HG03442 (cell line): ENCODE results near the gene NUDT16.
"Not testable (repeated sequence)": the region's sequence is repeated elsewhere in the genome, so short reads cannot be mapped to it uniquely, and the experiment has no call there.

Source experiments
- ATAC-seq: cut with Tn5 transposase; IDR thresholded peaks from one replicate; pipeline ENCODE4 v1.9.1; 2021; ENCODE audit warnings: mild to moderate bottlenecking, moderate library complexity; ENCODE audit not compliant: unreplicated experiment

The NUDT16 gene

GRCh38 chr3:131381445-131382291, at the start of gene NUDT16:
TSS of gene NUDT16 (plus strand) at chr3:131381774. CDS start at chr3:131381805, 31 bp downstream.
- peak; percentile 98 for ATAC-seq

- ATAC-seq: no peak
Observed at GRCh38 chr3:131338948-131339640, 42.5 kb upstream of the NUDT16 start.

DNA sequence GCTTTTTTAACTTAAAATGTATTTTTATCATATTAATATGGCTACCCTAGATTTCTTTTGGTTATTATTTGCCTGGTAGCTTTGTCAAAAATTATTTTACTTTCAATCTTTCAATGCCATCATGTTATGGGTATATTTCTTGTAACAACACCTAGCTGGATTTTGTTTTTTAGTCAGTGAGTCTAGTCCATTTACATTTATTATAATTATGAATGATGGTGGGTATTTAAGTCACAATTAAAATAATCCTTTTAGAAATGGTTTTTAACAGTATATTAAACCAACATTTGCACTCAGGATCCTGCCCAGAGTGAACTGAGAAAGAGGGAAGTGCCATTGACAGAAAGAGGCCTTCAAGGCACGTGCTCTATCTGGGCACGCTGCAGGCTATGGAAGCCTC, 39.8 kb upstream of the NUDT16 start:
- no peak for ATAC-seq

DNA sequence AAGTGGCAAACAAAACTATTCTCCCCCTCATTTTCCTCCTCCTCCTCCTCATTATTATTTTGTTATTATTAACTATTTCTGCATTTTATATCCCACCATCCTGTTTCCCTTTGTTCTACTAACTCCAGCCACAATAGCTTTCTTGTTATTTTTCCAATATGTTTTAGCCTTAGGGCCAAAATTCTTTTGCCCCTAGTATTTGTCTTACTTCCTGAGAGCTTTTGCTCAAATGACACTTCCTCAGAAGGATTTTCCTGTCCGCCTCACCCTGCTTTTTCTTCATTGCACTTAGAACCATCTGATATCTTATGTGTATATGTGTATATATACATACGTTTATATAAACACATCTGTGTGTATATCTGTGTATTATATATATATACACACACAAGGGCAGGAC, 32.7 kb upstream of the NUDT16 start:
- ATAC-seq: no peak

GRCh38 chr3:131349454-131349853, 32.1 kb upstream of the NUDT16 start:
- ATAC-seq: no peak

DNA sequence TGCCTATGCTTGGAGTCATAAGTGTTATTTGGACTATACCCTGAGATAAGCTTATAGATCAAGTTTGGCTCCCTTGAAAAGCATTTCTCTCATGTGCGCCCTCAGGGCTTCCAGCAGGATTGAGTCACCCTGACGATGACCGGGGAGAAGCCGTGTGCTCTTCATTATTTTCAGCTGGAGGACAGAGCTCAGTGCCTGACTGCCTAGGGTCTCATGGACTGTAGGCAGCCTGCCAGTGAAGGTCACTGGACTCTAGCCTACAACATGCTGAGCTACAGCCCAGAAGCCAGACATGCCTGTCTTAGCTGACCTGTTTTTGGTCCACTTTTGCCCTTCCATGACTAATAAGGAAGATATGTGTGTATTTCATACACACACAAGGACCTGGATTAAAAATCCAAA, 31.6 kb upstream of the NUDT16 start:
- no peak for ATAC-seq

GRCh38 chr3:131350506-131350905, 31.1 kb upstream of the NUDT16 start:
- no peak for ATAC-seq

DNA sequence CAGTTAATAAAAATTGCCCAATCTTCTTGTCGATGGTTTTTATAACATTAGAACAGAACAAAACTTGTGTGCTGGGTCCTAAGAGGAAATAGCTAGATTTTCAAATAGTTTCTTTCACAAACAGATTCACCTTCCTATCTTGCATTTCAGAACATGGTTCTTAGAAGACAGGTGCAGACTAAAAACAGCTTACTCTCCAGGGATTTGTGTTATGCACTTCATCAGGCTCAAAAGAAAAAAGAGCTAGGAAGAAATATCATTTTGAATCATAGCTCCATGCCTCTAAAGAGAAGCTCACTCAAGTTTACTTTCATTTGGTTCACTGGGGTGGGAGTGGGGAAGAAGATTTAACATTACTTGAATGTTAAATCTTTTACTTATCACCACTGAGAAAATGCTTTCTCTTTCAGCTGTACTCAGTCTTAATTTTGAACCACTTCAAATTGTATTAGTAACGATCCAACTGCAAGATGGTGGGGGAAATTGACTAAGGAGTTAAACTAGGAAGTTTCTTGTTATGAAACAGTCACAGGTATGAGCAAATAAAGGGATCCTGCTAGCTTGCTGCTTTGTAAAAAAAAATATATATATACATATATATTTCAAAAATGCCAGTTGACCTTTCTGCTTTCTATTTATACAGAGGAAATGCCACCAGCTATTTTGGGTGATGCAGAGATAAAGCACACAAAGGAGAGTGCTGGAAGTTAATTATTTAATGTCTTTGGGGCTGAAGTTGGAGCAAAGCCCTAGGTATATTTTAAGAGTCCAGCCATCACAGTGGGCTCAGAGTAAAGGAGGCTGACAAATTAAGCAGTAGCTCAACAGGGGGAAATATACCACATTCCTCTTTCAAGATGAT, 28.3 kb upstream of the NUDT16 start:
- no peak for ATAC-seq

- ATAC-seq: no peak
Observed at GRCh38 chr3:131353986-131354385, 27.6 kb upstream of the NUDT16 start.

DNA sequence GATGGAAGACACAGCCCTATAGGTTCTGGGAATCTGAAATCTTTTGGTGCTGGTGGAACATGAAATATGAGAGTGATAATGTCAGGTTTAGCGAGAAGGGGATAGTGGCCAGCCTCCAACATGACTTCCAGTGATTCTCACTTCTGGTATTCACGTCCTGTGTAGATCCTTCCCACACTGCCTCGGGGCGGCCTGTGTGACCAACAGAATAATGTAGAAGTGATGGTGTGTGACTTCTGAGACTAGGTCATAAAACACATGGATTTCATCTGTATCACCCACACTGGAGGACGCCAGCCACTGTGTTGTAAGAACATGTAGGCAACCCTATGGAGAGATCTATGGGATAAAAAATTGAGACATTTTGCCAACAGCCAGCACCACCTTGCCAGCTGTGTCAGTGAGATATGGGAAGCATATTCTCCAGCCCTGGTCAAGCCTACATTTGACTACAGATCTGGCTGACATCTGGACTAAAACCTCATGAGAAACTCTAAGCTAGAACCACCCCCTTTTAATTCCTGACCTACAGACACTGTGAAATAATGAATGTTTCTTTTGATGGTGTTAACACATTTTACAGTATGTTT, 25.5 kb upstream of the NUDT16 start:
- no peak for ATAC-seq

GRCh38 chr3:131357275-131357674, 24.3 kb upstream of the NUDT16 start:
- ATAC-seq: no peak

DNA sequence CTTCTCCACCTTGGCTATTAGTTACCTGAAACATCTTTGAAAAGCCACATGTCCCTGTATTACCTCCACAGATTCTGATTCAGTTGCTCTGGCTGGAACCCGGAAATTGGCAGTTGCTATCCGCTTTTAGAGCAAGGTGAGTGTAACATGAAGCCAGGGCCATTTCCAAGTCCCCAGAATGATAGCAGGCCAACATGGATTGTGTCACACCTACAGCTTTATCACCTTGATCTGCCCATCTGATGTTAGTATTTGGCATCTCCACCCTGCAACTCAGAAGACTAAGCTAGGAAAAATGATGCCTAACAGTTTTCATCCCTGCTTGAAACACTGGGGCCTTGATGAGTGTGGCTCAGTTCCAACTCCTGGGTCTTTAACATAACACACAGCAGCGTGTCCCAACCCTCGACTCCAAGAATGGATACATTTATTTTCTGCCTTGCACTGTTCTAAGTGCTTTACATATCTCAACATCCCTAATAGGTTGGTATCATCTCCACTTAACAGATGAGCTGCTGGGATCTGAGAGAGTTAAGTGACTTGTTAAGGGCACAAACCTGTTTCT, 21.3 kb upstream of the NUDT16 start:
- no peak for ATAC-seq

DNA sequence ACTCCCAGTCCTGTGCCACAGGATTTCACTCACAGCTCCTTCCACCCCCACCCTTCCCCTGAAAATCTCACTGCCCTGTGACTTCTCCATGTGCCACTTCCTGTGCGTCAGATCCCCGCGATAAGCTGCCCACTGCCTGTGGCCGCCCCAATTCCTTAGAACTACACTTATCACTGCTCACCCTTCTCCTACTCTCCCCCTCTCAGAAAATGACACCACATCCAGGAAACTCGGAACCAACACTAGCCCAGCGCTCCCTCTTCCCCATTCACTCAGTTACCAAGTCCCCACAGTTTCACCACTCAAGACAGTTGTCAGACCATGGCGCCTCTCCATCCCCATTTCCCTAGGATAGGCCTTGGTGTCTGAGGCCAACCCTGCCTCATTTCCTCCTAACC, 20.5 kb upstream of the NUDT16 start:
- ATAC-seq: not testable (repeated sequence)

DNA sequence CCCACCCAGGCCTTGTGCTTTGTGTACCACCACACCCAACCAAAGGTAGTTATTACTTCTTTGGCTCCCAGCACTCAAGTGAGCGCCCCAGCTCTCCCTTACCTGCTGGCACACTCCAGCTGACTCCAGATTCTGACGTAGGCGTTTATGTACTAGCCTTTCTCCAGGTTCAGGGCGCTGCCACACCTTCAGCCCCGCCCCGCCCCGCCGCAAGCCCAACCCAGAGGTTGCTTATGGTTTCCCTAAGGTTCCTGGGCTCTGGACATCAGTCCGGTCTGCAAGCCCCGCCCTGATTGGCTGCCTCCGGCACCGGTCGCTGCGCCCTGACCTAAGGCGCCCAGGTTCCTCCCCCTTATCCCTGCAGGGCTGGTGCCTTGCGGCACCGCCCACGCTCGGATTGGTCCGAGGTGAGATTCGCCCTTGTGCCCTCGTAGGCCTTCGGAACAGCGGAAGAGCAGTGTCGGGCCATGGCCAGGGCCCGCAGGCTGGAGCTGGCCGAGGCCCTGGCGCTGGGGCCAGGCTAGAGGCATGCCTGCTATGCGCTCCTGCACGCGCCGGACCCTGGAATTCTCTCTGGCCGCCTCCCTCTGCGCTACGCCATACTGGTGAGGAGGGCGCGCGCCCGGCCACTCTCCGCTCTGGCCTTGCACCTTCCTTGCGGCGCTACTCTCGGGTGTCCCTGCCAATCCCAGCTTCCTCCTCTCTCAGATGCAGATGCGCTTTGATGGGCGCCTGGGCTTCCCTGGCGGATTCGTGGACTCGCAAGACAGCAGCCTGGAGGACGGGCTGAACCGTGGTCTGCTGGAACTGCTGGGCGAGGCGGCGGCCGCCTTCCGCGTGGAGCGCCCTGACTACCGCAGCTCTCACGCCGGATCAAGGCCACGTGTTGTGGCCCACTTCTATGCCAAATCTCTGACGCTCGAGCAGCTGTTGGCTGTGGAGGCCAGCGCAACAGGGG, 19.8 kb upstream of the NUDT16 start:
- ATAC-seq: peak; percentile 96

DNA sequence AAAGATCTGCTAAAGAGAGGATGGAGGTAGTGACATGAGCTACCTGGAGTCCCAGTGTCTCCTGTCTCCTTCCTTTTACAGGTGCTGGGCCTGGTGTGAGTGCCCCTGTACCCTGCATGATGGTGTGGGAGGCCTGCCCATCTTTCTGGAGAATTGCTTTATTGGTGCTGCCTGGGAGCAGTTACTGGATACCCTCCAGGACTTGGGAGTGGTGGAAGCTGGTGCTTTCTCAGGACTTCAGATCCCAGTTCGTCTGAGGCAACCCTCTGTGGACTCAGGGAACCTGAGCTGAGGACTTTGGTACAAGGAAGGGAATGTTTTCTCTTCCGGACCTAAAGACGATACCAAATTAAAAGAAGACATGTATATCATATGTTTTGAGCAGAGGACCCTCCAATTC, 18.3 kb upstream of the NUDT16 start:
- no peak for ATAC-seq

GRCh38 chr3:131370935-131371687, 10.5 kb upstream of the NUDT16 start:
- no peak for ATAC-seq

DNA sequence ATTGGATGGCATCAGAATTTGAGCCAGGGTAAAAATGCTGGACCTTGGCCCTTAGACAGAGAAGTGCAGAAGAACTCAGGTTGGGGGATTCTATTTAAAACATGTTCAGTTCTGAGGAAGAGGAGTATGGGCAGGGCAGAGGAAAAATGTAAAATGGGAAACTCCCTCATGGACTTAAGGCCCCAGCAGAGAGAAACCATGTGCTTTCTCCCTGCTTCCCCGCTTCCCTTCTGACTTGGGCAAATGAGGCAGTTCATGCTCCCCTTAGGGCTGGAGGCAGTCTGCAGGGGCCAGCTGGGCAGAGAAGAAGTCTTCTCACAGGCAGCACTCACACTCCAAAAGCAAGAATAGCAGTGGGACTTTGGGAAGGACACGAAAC, 9.9 kb upstream of the NUDT16 start:
- no peak for ATAC-seq

DNA sequence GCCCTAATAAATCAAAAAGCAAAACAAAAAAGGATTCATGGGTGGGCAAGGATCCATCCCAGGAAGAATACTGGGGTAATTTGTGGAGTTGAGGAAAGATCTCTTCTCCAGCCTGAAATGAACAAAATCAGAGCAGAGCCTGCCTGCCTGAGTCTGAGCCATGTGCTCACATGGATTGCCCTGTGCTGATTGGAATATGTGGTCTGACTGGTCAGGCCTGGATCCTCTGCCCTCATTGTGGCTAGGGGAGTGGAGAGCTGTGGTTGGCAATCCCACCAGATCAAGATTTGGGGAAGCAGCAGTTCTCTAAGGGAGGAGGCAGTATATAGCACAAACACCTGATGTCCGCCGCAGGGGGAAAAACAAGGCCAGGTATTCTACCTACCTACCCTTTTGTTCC, 6.8 kb upstream of the NUDT16 start:
- no peak for ATAC-seq
